HG03575 (cell line): ENCODE data around the gene MROH9.
"Not testable (repeated sequence)": the region's sequence is repeated elsewhere in the genome, so short reads cannot be mapped to it uniquely, and the experiment has no call there.

ENCODE experiments used
- ATAC-seq: cut with Tn5 transposase; IDR thresholded peaks from one replicate; pipeline ENCODE4 v1.9.1; 2021; ENCODE audit not compliant: unreplicated experiment, insufficient number of reproducible peaks, low FRiP score; ENCODE audit errors: extremely low read depth

The MROH9 gene

GRCh38 chr1:170951744-170952143 lies 16.4 kb downstream of the MROH9 start:
- not testable (repeated sequence) for ATAC-seq

- no peak for ATAC-seq
These were observed 24.1 kb downstream of the MROH9 start for GRCh38 chr1:170959385-170959784.

- no peak for ATAC-seq
These were observed 29.2 kb downstream of the MROH9 start for GRCh38 chr1:170964506-170964905.

GRCh38 chr1:170967042-170967910 lies 31.9 kb downstream of the MROH9 start:
- ATAC-seq = no peak

GRCh38 chr1:170970256-170970655 lies 34.9 kb downstream of the MROH9 start:
- ATAC-seq = no peak

- no peak for ATAC-seq
These were observed 43.1 kb downstream of the MROH9 start for GRCh38 chr1:170978371-170978910.

GRCh38 chr1:170985406-170985805 lies 50.1 kb downstream of the MROH9 start:
- no peak for ATAC-seq

GRCh38 chr1:170986901-170987300 lies 51.6 kb downstream of the MROH9 start:
- ATAC-seq = no peak

- ATAC-seq = no peak
These were observed 52.1 kb downstream of the MROH9 start for GRCh38 chr1:170987424-170987823.

GRCh38 chr1:170993151-170993550 lies 57.8 kb downstream of the MROH9 start:
- ATAC-seq = no peak

- ATAC-seq = no peak
These were observed 58.4 kb downstream of the MROH9 start for GRCh38 chr1:170993717-170994116.

GRCh38 chr1:171014880-171015279 lies 79.5 kb downstream of the MROH9 start:
- ATAC-seq = no peak

- ATAC-seq = no peak
These were observed 82.1 kb downstream of the MROH9 start for GRCh38 chr1:171017426-171017825.

GRCh38 chr1:171019971-171020370 lies 84.6 kb downstream of the MROH9 start:
- ATAC-seq = no peak

- ATAC-seq = no peak
These were observed 97.7 kb downstream of the MROH9 start for GRCh38 chr1:171032822-171033702.

GRCh38 chr1:171037626-171038025 lies 102.3 kb downstream of the MROH9 start:
- ATAC-seq = no peak

GRCh38 chr1:171038284-171038683 lies 103.0 kb downstream of the MROH9 start:
- ATAC-seq = no peak

- ATAC-seq = no peak
These were observed 112.7 kb downstream of the MROH9 start for GRCh38 chr1:171048014-171048413.

GRCh38 chr1:171052977-171053376 lies 117.6 kb downstream of the MROH9 start:
- no peak for ATAC-seq
